Keratinocyte (primary cell): ENCODE data around the gene ABI3BP. TPM values are rescaled to one million over a fixed set of nuclear protein-coding genes. Genes with fewer than 3 reads are reported as not detected.

Experiments used
- DNase-seq: peaks from one replicate; pipeline ENCODE4 v3.0.0-alpha.2; 2011; ENCODE audit warnings: low read depth, missing footprints, low spot score
- FAIRE-seq: peaks from 2 replicates; lab custom pipeline; 2011; peaks lifted over from hg19 to GRCh38; lab: Jason Lieb, UNC
- H2AFZ ChIP-seq: 2 replicates; pipeline ENCODE4 v1.6.0; 2012; ENCODE audit warnings: low read length, control low read depth, inconsistent platforms; ENCODE audit not compliant: control insufficient read depth
- H3K27ac ChIP-seq: 2 replicates; pipeline ENCODE4 v1.5.1; 2011; ENCODE audit warnings: low read length; ENCODE audit not compliant: control insufficient read depth, insufficient read depth
- H3K27me3 ChIP-seq: 3 replicates; pipeline ENCODE4 v1.6.0; 2011; ENCODE audit warnings: low read length; ENCODE audit not compliant: control insufficient read depth, insufficient read depth; ENCODE audit errors: extremely low read depth
- H3K36me3 ChIP-seq, 2 experiments: 2 replicates in 1 of 2; 3 replicates in 1 of 2; pipeline ENCODE4 v1.5.1; 2011; ENCODE audit warnings: low read length in 2 of 2, mild to moderate bottlenecking in 1 of 2; ENCODE audit not compliant: control insufficient read depth in 2 of 2, insufficient read depth in 2 of 2; ENCODE audit errors: extremely low read depth in 1 of 2
- H3K4me1 ChIP-seq: 3 replicates; pipeline ENCODE4 v1.5.1; 2011; ENCODE audit warnings: low read length; ENCODE audit not compliant: control insufficient read depth, insufficient read depth; ENCODE audit errors: extremely low read depth
- H3K4me2 ChIP-seq: 3 replicates; pipeline ENCODE4 v1.6.0; 2011; ENCODE audit warnings: low read depth, low read length; ENCODE audit not compliant: control insufficient read depth, insufficient read depth; ENCODE audit errors: extremely low read depth
- H3K4me3 ChIP-seq, 3 experiments: fragments of 200-600 bp in 1 of 3; sonication (generic) in 1 of 3; 2 replicates in 2 of 3; 3 replicates in 1 of 3; pipeline ENCODE4 v1.5.1; 2011 to 2016; ENCODE audit warnings: low read length in 3 of 3, mild to moderate bottlenecking in 3 of 3, control low read depth in 2 of 3, inconsistent platforms in 1 of 3, low read depth in 1 of 3, mixed read lengths in 1 of 3, mixed run types in 1 of 3, moderate library complexity in 1 of 3; ENCODE audit not compliant: control insufficient read depth in 2 of 3, insufficient read depth in 2 of 3; ENCODE audit errors: extremely low read depth in 1 of 3
- H3K79me2 ChIP-seq: 2 replicates; pipeline ENCODE4 v1.6.0; 2012; ENCODE audit warnings: low read length; ENCODE audit not compliant: control insufficient read depth, insufficient read depth
- H3K9ac ChIP-seq: 3 replicates; pipeline ENCODE4 v1.6.0; 2011; ENCODE audit warnings: low read length; ENCODE audit not compliant: control insufficient read depth, insufficient read depth; ENCODE audit errors: extremely low read depth
- H3K9me1 ChIP-seq: 3 replicates; pipeline ENCODE4 v1.6.0; 2011; ENCODE audit warnings: low read length; ENCODE audit not compliant: control insufficient read depth, insufficient read depth; ENCODE audit errors: extremely low read depth
- H3K9me3 ChIP-seq: 2 replicates; pipeline ENCODE4 v1.5.1; 2012; ENCODE audit warnings: low read depth, low read length; ENCODE audit not compliant: control insufficient read depth
- H4K20me1 ChIP-seq: 3 replicates; pipeline ENCODE4 v1.6.0; 2011; ENCODE audit warnings: low read length; ENCODE audit not compliant: control insufficient read depth, insufficient read depth; ENCODE audit errors: extremely low read depth
- CTCF ChIP-seq, 3 experiments: IDR thresholded peaks in 1 of 3; conservative IDR thresholded peaks in 1 of 3; optimal IDR thresholded peaks in 1 of 3; 2 replicates in 2 of 3; 3 replicates in 1 of 3; pipeline versions ENCODE3 to v1.5.1; 2011; ENCODE audit warnings: low read length in 3 of 3, mild to moderate bottlenecking in 3 of 3, moderate library complexity in 2 of 3, control low read depth in 1 of 3, inconsistent platforms in 1 of 3; ENCODE audit not compliant: insufficient read depth in 2 of 3; ENCODE audit errors: extremely low read depth in 1 of 3
- EZH2 ChIP-seq: IDR thresholded peaks from one replicate; pipeline ENCODE4 v1.6.1; 2012; ENCODE audit warnings: inconsistent platforms, mild to moderate bottlenecking, low read length, moderate library complexity
- dilution Hi-C: fragments of 300-500 bp; cut with MboI; formaldehyde crosslinking; loops from one replicate; pipeline ENCODE4 v1.7.0; 2020; ENCODE audit warnings: low sequenced_read_pairs; ENCODE audit not compliant: extremely low pct_ligation_motif_present
- polyA plus RNA-seq, 5 experiments: library from polyadenylated mRNA; depleted of rRNA in 3 of 5; stranded (reverse) in 3 of 5; stranded (forward) in 1 of 5; unstranded in 1 of 5; fragments of >200 nt; gene quantifications; 1 replicate in 1 of 5; 2 replicates in 3 of 5; 3 replicates in 1 of 5; pipeline versions ENCODE4 v1.2.1 to v1.2.3, GENCODE V29; 2011 to 2012; ENCODE audit warnings: missing spikeins in 2 of 5, low read depth in 1 of 5, low replicate concordance in 1 of 5

Gene ABI3BP
- polyA plus RNA-seq, 1 donor (not counting 4 experiments of a cell fraction or from before 2014, with no cell fraction given), result 0.59 TPM

GRCh38 chr3:101037613-101038012 is 44.4 kb upstream of the ABI3BP start:
- Histone ChIP-seq H3K79me2 (no peaks in the 10 kb centered on the region), H3K9ac (no peak overlapping the region), H3K4me2 (no peak overlapping the region), H3K4me3 (no peak overlapping the region), H3K27me3 (no peaks in the 10 kb centered on the region), H3K27ac (peak overlapping the region; percentile 3), H3K36me3 (no peaks in the 10 kb centered on the region), H2AFZ (peak overlapping the region; percentile 45), H3K9me3 (peaks cover 7% of the 10 kb centered on the region), H3K4me1 (peaks cover 44% of the 10 kb centered on the region), H4K20me1 (no peaks in the 10 kb centered on the region), H3K9me1 (no peaks in the 10 kb centered on the region)
- no peak for DNase-seq
- dilution Hi-C loops, result no loop called here
- no peak for FAIRE-seq
- TF ChIP-seq CTCF (optimal IDR thresholded peaks at IDR 0.05 in 1 of 3, IDR thresholded peaks at IDR 0.05 in 1 of 3, conservative IDR thresholded peaks at IDR 0.05 in 1 of 3; ENCODE audit: extremely low read depth in 1 of 3, insufficient read depth in 2 of 3, low read length in 3 of 3), result no peak
- TF ChIP-seq EZH2, result no peak

GRCh38 chr3:101036676-101037075 is 43.5 kb upstream of the ABI3BP start:
- no peak for TF ChIP-seq EZH2
- TF ChIP-seq CTCF (optimal IDR thresholded peaks at IDR 0.05 in 1 of 3, IDR thresholded peaks at IDR 0.05 in 1 of 3, conservative IDR thresholded peaks at IDR 0.05 in 1 of 3; ENCODE audit: extremely low read depth in 1 of 3, insufficient read depth in 2 of 3, low read length in 3 of 3), result no peak
- Histone ChIP-seq H3K27me3 (no peaks in the 10 kb centered on the region), H3K27ac (peak overlapping the region; percentile 78), H3K9me3 (peaks cover 7% of the 10 kb centered on the region), H4K20me1 (no peaks in the 10 kb centered on the region), H3K79me2 (no peaks in the 10 kb centered on the region), H3K9me1 (no peaks in the 10 kb centered on the region), H3K9ac (peak overlapping the region; percentile 0), H2AFZ (peak overlapping the region; percentile 43), H3K4me2 (peak overlapping the region; percentile 33), H3K4me3 (no peak overlapping the region), H3K36me3 (no peaks in the 10 kb centered on the region), H3K4me1 (peaks cover 38% of the 10 kb centered on the region)
- no peak for FAIRE-seq
- dilution Hi-C loops, result no loop called here
- DNase-seq, result peak; percentile 25
